HG02759 (cell line): ENCODE results near the gene CMAS.
"Not testable (repeated sequence)": the region's sequence is repeated elsewhere in the genome, so short reads cannot be mapped to it uniquely, and the experiment has no call there.

Experiments used
- ATAC-seq: cut with Tn5 transposase; IDR thresholded peaks from one replicate; pipeline ENCODE4 v1.9.1; 2021; ENCODE audit warnings: mild to moderate bottlenecking, moderate library complexity; ENCODE audit not compliant: unreplicated experiment

CMAS gene

DNA sequence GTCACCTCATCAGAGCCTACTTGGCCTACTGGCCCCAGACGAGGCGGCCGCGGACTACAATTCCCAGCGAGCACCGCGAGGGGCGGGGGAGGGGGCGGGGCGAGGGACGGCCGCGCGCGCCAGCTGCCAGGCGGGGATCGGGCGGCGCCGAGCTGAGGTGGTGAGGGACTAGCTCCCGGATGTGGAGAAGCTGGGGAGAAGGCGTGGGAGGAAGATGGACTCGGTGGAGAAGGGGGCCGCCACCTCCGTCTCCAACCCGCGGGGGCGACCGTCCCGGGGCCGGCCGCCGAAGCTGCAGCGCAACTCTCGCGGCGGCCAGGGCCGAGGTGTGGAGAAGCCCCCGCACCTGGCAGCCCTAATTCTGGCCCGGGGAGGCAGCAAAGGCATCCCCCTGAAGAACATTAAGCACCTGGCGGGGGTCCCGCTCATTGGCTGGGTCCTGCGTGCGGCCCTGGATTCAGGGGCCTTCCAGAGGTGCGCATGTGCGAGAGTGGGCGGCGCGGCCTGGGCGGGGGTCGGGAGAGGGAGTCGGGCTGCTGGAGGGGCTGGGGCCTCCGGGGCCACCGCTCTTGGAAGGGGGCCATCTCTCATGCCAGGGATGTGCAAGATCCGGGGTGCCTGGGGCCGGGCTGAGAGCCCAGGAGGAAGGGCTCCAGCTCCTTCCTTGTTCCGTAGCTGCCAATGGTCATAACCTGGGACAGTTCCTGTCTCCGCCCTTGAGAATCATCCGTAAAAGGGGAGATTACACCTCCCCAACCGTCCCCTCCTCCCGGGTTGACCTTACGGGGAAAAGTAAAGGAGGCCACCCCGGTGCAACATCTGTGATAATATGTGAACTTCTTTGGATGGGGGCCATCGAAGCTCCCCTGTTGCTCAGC, at the start of gene CMAS:
Gene CMAS (plus strand): TSS at position 129 of the 878 bp plus-strand sequence. CDS start 86 bp downstream, at position 215.
- peak; percentile 91 for ATAC-seq

DNA sequence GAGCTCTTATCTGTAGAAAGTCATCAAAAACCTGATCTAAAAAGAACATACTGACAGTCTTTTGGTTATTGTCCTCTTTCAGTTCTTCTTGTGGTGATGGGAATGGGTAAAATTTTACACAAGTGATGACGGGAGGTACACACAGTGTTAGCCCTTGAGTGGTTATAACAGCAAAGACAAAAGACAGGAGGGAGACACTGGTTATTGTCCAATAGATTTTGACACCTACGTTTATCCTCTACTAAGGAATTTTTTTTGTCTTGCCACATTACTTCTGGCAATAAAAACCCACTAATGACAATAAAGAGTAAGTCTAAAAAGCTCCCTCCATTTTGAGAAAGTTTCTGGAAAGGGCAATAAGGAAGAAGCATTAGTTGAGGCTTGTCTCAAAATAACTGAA, 47.7 kb upstream of the CMAS start:
- no peak for ATAC-seq

GRCh38 chr12:21998782-21999181, 47.2 kb upstream of the CMAS start:
- no peak for ATAC-seq

DNA sequence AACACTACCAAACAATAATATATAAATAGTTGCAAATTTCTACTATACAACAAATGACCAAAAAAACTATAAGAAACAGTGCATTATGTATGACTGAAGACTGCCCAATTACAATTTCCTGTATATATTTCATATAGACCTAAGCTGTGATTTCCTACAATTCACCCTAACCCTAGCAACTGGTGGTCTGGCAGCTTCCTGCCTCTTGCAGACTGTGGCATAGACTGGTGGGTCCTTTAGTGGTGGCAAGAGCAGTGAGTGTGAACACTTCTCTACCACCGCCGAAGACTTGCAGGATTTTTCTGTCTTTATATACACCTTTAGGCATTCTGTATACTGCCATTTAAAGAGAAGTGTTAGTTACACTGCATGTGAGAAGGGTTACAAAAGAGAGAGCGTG, 43.6 kb upstream of the CMAS start:
- ATAC-seq: no peak

GRCh38 chr12:22007794-22008193, 38.2 kb upstream of the CMAS start:
- not testable (repeated sequence) for ATAC-seq

DNA sequence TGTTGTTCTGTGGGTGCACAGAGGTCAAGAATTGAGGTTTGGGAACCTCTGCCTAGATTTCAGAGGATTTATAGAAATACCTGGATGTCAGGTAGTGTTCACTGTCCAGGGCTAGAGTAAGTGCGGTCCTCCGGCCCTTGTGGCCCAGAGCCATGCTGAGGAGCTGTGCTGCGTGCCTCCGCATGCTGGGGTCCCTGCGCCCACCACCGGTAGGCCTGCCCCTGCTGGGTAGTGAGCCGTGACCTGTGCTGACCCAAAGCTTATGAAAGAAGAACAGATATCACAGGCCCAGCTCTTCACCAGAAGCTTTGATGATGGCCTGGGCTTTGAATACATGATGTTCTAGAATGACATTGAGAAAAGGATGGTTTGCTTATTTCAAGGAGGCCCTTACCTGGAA, 37.8 kb upstream of the CMAS start:
- no peak for ATAC-seq

DNA sequence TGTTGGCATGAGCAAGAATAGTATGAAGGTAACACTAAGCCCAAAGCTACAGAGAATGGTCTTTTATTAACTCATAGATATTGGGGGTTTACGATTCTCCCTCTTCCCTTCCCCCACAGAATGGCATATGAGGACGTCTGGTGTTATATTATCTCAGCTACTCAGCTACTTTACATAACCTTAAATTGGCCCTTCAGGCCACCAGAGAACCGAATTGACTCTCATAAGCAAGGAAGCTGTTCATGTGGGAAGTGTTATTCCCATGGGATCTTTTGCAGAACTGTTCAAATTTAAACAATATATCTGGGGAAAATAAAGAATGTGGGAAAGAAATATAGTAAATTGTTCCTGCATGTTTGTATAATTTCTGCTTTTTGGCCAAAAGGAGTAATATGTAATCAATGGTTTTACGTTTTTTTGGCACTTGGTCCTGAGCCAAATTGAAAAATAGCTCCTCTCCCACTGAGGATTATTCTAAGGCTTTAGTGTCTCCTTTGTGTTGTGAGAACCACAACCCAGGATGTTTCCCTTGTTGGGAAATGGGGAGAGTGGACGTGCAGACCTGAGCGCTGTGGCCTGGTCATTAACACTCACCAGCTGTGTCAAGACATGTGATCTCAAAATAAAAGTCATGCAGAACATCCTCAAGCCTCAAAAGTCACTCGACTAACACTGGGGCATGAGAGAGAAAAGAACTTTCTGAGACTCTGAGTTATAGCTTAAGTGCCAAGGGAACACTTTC, 31.8 kb upstream of the CMAS start:
- ATAC-seq: no peak

- ATAC-seq: no peak
These were observed 31.3 kb upstream of the CMAS start for GRCh38 chr12:22014783-22015144.

- ATAC-seq: no peak
These were observed 29.0 kb upstream of the CMAS start for GRCh38 chr12:22016982-22017381.

DNA sequence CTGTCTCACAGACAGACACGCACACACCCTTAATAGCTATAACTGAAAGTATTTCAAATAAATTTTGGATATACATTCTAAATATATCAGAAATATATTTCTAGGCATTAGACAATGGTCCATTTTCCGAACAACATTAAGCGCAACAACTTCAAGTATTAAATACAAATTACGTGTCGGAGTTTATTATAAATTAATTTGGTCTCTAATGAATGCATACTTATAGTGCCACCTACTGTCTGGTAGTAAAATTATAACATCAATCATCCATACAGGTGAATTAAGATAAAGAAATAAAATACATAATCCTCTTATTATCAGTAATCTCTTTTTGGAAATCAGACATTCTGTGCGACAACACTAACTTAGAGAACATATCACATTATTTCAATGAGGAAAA, 27.2 kb upstream of the CMAS start:
- ATAC-seq: no peak

- not testable (repeated sequence) for ATAC-seq
These were observed 22.5 kb upstream of the CMAS start for GRCh38 chr12:22023489-22023888.

- ATAC-seq: no peak
These were observed 16.5 kb upstream of the CMAS start for GRCh38 chr12:22029491-22029890.

- no peak for ATAC-seq
These were observed 16.0 kb upstream of the CMAS start for GRCh38 chr12:22029991-22030390.

GRCh38 chr12:22032732-22033131, 13.3 kb upstream of the CMAS start:
- no peak for ATAC-seq

DNA sequence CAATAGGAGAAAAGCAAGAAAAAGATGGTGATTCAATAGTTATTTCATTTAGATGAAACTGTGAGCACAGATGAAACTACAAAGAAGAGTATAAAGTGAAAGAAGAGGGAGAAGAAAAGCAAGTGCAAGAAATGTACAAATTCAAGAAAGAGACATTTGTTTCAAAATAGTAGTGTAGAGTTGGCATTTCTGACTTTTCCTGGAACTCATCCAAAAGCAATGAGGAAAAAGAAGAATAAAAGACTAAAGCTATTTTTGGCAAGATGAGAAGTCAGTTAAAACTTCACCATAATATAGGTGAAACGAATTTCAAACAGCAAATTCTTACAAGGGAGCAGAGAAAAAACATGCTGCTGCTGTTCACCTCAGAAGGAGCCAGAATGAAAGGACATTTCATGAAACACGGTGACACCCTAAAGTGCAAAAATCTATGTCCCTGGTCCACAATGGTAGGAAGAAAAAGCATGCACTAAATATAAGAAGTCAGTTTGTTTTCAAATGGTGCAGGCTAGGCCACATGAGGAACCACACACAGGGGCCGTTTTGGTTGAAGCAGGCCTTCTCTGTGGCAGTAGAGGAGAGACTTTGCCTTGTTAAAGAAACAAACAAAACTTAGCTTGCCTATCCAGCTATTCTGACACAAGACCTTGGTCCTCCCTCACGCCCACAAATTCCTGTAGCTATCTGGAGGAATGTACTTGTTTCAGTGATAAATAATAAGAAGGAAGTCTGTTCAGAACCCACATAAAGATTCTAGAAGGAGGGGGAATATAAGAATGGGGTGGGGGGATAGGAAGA, 11.1 kb upstream of the CMAS start:
- no peak for ATAC-seq

- no peak for ATAC-seq
These were observed 8.1 kb upstream of the CMAS start for GRCh38 chr12:22037947-22038346.

DNA sequence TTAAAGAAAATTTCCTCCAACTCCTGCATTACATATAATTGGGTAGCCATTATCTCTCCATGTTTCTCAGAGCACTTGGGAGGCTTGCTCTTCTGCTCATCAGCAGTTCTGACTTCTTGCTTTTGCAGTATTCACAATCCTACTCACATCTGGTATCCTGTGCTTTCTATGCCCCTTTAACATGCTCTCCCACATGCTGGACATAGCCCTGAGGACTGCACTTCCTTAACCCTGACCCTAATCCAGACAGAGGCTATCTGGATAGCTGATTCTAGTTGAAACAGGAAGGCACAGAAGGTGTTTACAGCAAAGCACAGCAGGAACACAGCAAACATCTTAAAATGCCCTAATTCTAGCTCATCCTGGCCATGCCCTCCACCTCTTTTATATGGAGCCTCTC, 7.3 kb upstream of the CMAS start:
- no peak for ATAC-seq

DNA sequence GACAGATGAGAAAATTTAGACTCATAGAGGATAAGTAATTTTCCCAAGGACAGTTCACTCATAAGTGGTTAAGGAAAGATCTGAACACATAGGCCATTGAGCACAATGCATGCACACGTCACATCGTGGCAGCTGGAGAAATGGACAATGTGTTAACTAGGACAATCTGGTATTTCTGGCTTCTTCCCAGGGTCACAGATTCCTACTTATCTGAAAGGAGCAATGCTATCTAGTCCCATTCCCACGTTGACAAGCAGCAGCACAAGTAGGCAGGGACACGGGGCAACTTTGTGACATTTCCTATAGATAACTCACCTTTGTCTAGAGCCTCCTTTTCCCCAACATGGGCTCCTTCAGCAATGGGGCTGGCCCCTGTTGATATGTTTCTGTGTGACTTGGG, 6.7 kb upstream of the CMAS start:
- no peak for ATAC-seq

DNA sequence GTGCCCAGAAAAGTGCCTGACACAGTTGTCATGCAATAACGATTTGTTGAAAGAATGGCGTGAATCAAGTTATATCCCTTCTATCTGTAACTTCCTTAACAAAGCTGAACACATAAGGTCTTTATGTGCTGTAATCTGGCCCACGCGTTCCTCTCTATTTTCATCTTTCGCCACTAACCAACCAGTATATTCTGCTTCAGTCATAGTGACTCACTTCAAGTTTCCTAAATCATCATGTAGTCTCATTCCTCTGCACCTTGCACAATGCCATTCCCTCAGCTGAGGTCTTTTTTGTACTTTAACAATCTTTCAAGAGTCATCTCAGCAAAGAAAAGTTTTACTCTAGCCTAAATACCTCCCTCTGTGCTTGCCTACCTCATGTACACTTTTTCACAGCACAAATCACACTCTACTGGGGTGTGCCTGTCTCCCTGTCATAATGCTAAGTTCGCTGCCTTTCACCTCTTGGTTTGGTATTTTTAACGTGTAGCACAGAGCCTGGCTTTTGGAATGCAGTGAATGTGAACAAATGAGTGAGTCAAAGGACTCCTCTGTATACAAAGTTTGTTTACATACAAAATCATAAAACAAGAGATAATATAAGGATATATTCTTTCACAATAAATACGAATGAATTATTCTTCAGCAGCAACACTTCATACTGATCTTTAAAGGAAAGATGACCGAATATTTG, 2.9 kb upstream of the CMAS start:
- no peak for ATAC-seq

DNA sequence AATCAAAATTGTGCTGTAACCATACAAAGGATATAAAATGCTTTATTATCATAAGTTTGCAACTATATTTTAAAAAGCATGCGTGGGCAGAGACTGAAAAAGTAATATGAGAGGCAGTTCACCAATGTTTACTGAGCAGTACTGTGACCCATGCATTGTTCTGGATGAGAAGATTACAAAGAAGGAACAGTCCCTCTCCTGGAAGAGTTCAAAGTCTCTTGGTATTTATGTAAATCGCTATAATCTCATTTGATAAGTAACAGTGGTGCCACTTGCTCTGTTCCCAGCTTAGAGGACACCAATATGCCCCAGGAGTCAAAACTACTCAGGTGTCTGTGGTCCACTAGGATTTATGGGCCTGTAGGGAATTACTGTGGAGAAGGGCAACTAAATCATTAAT, 2.1 kb upstream of the CMAS start:
- ATAC-seq: no peak

- no peak for ATAC-seq
These were observed 1.6 kb upstream of the CMAS start for GRCh38 chr12:22044391-22044790.
